ENCODE results near the gene LCP2. TPM values are rescaled to one million over a fixed set of nuclear protein-coding genes. Genes with fewer than 3 reads are reported as not detected.

The LCP2 gene
- total and polyA plus RNA-seq, 2 of the 8 experiments (the other 6 are each of a cell fraction or from before 2014, with no cell fraction given): 0.26 to 0.33 TPM

GRCh38 chr5:170307575-170308465 is 10.2 kb upstream of the LCP2 start (continued):
- TF ChIP-seq CHD7 (IDR thresholded peaks at IDR 0.05; ENCODE audit: insufficient replicate concordance, low read length) (no peak), BRCA1 (IDR thresholded peaks at IDR 0.05; ENCODE audit: low read depth, low read length) (no peak), SIRT6 (IDR thresholded peaks at IDR 0.05; ENCODE audit: low read length) (no peak), CHD2 (IDR thresholded peaks at IDR 0.05; ENCODE audit: low read length) (no peak), POLR2A (IDR thresholded peaks at IDR 0.05; ENCODE audit: control extremely low read depth in 1 of 2, low read depth in 2 of 2, low read length in 2 of 2) (no peak), EP300 (IDR thresholded peaks at IDR 0.05; ENCODE audit: borderline replicate concordance in 1 of 2, low read depth in 2 of 2, low read length in 2 of 2) (no peak), E2F6 (IDR thresholded peaks at IDR 0.05) (no peak), TAF1 (IDR thresholded peaks at IDR 0.05; ENCODE audit: low read depth, low read length) (no peak)

Data from H1 (cell line).